ENCODE measurements around the gene KRT85.

DNA sequence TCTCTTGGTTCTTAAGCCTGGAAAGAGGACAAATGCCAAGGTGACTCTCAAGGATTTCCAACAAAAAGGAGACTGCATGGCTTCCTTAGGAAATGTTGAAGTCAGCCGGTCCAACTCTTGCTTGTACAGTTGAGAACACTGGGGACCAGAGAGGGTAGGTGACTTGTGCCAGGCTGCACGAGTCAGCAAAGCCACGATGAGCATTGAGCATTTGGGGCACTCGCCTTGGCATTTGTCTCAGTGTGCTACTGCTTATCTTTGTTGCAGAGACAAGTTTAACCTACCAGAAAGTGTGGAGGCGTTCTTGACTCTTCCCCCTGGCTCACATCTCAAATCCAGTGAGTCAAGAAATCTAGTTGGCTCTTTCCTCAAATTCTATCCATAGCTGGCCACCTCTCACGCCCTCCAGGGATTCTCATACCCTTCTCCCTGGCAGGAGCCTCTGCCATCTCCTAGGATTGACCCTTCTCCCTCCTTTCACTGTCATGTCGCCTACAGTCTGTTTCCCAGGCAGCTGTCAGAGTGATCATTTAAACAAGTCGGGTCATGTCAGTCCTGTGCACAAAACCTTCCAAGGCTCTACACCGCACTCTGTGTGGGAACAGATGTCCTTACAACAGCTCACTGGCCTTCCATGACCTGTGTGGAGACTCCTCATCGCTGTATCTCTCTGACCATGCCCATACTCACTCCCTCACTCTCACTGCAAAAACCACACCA is 28.9 kb downstream of the KRT85 start:
- no peak for TF ChIP-seq EZH2 (IDR thresholded peaks at IDR 0.05; ENCODE audit: insufficient read depth, poor library complexity, severe bottlenecking)
- no peak for TF ChIP-seq EZH2phosphoT487 (IDR thresholded peaks at IDR 0.05; ENCODE audit: insufficient read depth, low read depth)
